Activated naive CD8-positive, alpha-beta T cell treated with anti-CD3 and anti-CD28 coated beads, Interleukin-2, amount 10 ng/mL, durations not matched to agents 7 days and 5 days (primary cell): ENCODE measurements around the gene MIB2. TPM values are rescaled to one million over a fixed set of nuclear protein-coding genes. Genes with fewer than 3 reads are reported as not detected.
A peak's percentile ranks its signal among the peaks of the same experiment; 100 is the strongest.
"Not testable (repeated sequence)": the region's sequence is repeated elsewhere in the genome, so short reads cannot be mapped to it uniquely, and the experiment has no call there.

Source experiments
- ATAC-seq: fragments of 150-1000 bp; cut with Tn5 transposase; one replicate; pipeline ENCODE4 v1.10.0; 2021; ENCODE audit warnings: low read depth, moderate library complexity
- POLR2A ChIA-PET: fragments of 350-600 bp; sonication (Branson Sonifier 250); formaldehyde crosslinking; loops from one replicate; lab custom pipeline; 2021; ENCODE audit warnings: antibody characterized with exemption; lab: Charles Lee
- DNase-seq: peaks from one replicate; pipeline ENCODE4 v3.0.0; 2021
- H3K27ac Mint-ChIP-seq: one replicate; pipeline ENCODE4 v1.8.0; 2022; ENCODE audit warnings: mild to moderate bottlenecking, mixed read lengths
- H3K27me3 Mint-ChIP-seq: one replicate; pipeline ENCODE4 v1.8.0; 2022; ENCODE audit warnings: mild to moderate bottlenecking, moderate library complexity, mixed read lengths
- H3K36me3 Mint-ChIP-seq: one replicate; pipeline ENCODE4 v1.8.0; 2021; ENCODE audit warnings: mild to moderate bottlenecking, mixed read lengths
- H3K4me1 Mint-ChIP-seq: one replicate; pipeline ENCODE4 v1.8.0; 2021; ENCODE audit warnings: mixed read lengths
- H3K4me3 Mint-ChIP-seq: one replicate; pipeline ENCODE4 v1.8.0; 2022; ENCODE audit warnings: mild to moderate bottlenecking, moderate library complexity, mixed read lengths
- H3K9me3 Mint-ChIP-seq: one replicate; pipeline ENCODE4 v1.8.0; 2021; ENCODE audit warnings: mixed read lengths
- total RNA-seq, 2 experiments: library from RNA; stranded (reverse); gene quantifications; one replicate each; pipeline ENCODE4 v1.2.3, GENCODE V29; 2021

MIB2 gene
- total RNA-seq, 2 experiments from 2014 or later: 72.6 to 75.2 TPM

DNA sequence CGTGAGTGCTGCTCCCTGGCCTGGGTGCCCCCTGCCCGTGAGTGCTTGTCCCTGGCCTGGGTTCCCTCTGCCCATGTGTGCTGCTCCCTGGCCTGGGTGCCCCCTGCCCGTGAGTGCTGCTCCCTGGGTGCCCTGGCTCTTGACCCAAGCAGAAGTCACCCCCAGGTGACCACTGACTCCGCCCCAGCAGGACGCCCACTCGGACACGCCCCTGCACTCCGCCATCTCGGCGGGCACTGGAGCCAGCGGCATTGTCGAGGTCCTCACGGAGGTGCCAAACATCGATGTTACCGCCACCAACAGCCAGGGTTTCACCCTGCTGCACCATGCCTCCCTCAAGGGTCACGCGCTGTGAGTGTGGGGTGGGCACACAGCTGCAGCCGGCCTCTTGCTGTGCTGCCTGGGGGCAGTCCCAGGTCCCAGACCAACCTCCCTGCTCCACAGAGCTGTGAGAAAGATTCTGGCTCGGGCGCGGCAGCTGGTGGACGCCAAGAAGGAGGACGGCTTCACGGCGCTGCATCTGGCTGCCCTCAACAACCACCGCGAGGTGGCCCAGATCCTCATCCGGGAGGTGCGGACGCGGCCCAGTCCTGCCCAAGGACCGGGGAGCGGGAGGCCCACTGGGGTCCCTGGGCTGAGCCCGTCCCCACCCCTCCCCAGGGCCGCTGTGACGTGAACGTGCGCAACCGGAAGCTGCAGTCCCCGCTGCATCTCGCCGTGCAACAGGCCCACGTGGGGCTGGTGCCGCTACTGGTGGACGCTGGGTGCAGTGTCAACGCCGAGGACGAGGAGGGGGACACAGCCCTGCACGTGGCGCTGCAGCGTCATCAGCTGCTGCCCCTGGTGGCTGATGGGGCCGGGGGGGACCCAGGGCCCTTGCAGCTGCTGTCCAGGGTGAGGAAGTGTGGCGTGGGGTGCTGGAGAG, 12.8 kb downstream of the MIB2 start:
- peaks cover 2% of the 10 kb centered on the region for H3K36me3 Mint-ChIP-seq
- DNase-seq (peak; percentile 40), ATAC-seq (no peak)
- H3K4me3 Mint-ChIP-seq: peak overlapping the region; percentile 37
- H3K27ac Mint-ChIP-seq: peak overlapping the region; percentile 21
- H3K4me1 Mint-ChIP-seq: peaks cover 2% of the 10 kb centered on the region
- peaks cover 7% of the 10 kb centered on the region for H3K27me3 Mint-ChIP-seq
- H3K9me3 Mint-ChIP-seq: no peaks in the 10 kb centered on the region
- POLR2A ChIA-PET: interaction anchor here (1.4 to 4.5 kb wide), 3 partner anchors 13 to 50 kb away, joined by 3 to 76 read pairs (median 17); partner anchors contain the start of gene MIB2

DNA sequence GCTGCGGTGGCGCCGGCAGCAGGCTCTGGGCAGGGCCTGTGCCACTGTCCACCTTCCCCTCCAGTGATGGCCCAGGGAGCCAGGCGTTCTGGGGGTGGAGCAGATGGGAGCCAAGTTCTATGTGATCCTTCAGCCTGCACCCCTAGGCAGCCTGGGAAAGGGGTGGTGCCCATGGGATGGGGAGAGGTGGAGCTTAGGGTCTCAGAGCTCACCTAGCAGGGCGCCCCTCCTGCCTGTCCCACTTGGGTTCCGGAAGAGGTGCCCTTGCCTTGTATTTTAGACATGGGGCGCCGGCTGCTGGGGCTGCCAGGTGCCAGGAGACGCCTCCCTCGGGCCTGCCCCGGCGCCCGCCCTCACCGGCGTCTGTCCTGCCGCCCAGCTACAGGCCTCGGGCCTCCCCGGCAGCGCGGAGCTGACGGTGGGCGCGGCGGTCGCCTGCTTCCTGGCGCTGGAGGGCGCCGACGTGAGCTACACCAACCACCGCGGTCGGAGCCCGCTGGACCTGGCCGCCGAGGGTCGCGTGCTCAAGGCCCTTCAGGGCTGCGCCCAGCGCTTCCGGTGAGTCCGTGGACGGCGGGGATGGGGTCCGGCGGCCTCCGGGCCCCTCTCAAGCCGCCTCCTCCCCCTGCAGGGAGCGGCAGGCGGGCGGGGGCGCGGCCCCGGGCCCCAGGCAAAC, 13.6 kb downstream of the MIB2 start:
- H3K9me3 Mint-ChIP-seq: no peaks in the 10 kb centered on the region
- H3K36me3 Mint-ChIP-seq: peaks cover 2% of the 10 kb centered on the region
- H3K4me3 Mint-ChIP-seq: peak overlapping the region; percentile 37
- H3K27me3 Mint-ChIP-seq: peaks cover 7% of the 10 kb centered on the region
- ATAC-seq (peak; percentile 25), DNase-seq (peak; percentile 71)
- peaks cover 2% of the 10 kb centered on the region for H3K4me1 Mint-ChIP-seq
- peak overlapping the region; percentile 21 for H3K27ac Mint-ChIP-seq
- POLR2A ChIA-PET: interaction anchor here (0.8 to 4.5 kb wide), 4 partner anchors 10 to 49 kb away, joined by 3 to 76 read pairs (median 10); partner anchors contain the start of gene MIB2

DNA sequence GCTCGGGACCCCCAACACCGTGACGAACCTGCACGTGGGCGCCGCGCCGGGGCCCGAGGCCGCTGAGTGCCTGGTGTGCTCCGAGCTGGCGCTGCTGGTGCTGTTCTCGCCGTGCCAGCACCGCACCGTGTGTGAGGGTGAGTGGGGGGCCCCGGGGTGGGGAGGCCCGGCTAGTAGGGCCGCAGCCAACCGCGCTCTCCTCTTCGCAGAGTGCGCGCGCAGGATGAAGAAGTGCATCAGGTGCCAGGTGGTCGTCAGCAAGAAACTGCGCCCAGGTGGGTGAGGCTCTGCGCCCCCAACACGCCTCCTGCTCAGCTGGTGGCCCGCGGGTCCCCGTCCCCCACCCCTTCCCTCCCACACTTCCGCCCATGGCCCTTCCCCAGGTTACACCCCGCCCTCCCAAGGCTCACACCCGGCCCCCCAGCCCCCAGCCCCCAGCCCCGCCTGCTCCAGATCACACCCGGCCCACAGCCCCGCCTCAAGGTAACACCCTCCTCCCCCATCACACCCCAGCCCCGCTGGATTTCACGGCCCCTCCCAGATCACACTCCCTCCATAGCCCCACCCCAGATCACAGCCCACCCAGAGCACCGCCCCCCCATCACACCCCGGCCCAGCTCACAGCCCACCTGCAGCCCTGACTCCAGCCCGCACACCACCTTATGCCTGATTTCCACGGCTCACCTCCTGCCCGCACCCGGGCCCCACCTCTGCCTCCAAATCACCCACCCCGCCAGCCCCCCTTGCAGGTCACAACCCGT, 14.3 kb downstream of the MIB2 start:
- Mint-ChIP-seq H3K9me3 (no peaks in the 10 kb centered on the region), H3K36me3 (peaks cover 2% of the 10 kb centered on the region)

DNA sequence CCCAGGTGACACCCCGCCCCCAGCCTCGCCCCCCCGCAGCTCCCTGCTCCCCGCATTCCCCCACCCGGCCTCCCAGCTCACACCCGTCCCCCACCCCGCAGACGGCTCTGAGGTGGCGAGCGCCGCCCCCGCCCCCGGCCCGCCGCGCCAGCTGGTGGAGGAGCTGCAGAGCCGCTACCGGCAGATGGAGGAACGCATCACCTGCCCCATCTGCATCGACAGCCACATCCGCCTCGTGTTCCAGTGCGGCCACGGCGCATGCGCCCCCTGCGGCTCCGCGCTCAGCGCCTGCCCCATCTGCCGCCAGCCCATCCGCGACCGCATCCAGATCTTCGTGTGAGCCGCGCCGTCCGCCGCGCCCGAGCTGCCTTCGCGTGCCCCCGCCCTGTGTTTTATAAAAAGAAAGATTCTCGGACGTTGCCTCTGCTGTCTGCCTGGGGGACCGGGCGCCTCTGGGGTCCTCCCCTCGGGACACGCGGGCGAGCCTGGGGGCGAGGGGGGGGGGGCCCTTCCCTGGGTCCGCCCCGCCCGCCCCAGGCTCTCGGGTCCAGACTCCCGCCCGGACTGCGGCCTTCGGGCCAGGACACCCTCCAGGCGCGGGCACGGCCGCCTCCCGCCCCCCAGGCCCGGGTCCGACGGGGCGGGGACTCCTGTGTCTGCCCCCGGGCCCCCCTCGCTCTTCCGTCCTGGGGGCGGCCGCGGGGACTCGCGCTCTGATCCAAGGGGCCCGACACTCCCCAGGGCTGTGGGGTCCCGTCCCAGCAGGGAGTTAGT, 15.1 kb downstream of the MIB2 start:
- Mint-ChIP-seq H3K9me3 (no peaks in the 10 kb centered on the region), H3K4me3 (peak overlapping the region; percentile 82), H3K27ac (peak overlapping the region; percentile 95), H3K4me1 (peaks cover 2% of the 10 kb centered on the region), H3K36me3 (peaks cover 2% of the 10 kb centered on the region), H3K27me3 (peaks cover 7% of the 10 kb centered on the region)
- DNase-seq (peak; percentile 97), ATAC-seq (peak; percentile 73)
- POLR2A ChIA-PET: interaction anchor here (0.6 to 4.5 kb wide), 10 partner anchors 9 to 279 kb away, joined by 3 to 76 read pairs (median 4); partner anchors contain the start of genes CCNL2 and MIB2

More for the DNA sequence above, 14.3 kb downstream of the MIB2 start:
- peak overlapping the region; percentile 92 for H3K27ac Mint-ChIP-seq
- H3K27me3 Mint-ChIP-seq: peaks cover 7% of the 10 kb centered on the region
- H3K4me3 Mint-ChIP-seq: peak overlapping the region; percentile 79
- peaks cover 2% of the 10 kb centered on the region for H3K4me1 Mint-ChIP-seq
- peak; percentile 71 for DNase-seq
- POLR2A ChIA-PET: interaction anchor here (0.6 to 4.5 kb wide), 9 partner anchors 10 to 279 kb away, joined by 3 to 76 read pairs (median 4); partner anchors contain the start of genes CCNL2 and MIB2
- ATAC-seq: peak; percentile 42

DNA sequence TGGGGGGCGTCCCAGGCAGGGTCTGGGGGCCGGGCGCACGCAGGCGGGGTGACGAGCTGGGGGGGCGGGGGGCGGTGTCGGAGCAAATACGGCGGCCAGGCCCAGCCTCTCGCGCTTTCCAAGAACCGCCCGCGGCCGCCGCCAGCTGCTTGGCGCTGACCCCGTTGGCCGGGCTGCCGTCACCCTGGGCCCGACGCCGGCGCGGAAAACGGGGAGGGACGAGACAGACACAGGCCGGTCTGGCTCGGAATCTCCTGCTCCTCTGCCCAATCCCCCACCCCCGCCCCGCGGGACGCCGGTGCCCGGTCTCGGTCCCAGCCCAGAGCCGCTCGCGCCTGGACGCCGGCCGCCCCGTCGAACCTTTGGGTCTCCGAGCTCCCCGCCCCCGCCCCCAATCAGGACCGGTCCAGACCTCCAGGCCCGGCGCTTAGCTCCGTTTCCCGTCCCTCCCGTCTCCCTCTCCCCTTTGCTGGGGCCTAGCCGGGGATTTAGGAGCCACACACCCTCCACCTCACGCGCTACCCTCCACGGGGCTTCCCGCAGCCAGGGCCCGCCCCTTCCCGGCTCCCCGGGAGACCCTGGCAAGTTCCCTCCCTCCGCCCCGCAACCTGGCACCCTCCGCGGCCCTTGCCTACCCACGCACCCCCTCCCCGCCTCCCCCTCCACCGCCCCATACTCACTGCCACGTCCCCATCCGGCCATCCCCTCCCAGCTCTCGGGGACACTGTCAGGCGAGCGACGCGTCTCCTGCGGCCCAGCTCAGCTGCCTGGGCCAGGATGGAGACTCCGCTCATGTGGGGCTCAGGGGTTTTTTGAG, 15.9 kb downstream of the MIB2 start:
- Mint-ChIP-seq H3K4me3 (peak overlapping the region; percentile 67), H3K27ac (peak overlapping the region; percentile 63), H3K36me3 (peaks cover 2% of the 10 kb centered on the region), H3K27me3 (peaks cover 7% of the 10 kb centered on the region), H3K4me1 (peaks cover 2% of the 10 kb centered on the region), H3K9me3 (no peaks in the 10 kb centered on the region)
- DNase-seq (peak; percentile 54), ATAC-seq (no peak)
- POLR2A ChIA-PET: interaction anchor here (0.6 to 4.5 kb wide), 8 partner anchors 9 to 278 kb away, joined by 3 to 76 read pairs (median 4); partner anchors contain the start of genes CCNL2 and MIB2

DNA sequence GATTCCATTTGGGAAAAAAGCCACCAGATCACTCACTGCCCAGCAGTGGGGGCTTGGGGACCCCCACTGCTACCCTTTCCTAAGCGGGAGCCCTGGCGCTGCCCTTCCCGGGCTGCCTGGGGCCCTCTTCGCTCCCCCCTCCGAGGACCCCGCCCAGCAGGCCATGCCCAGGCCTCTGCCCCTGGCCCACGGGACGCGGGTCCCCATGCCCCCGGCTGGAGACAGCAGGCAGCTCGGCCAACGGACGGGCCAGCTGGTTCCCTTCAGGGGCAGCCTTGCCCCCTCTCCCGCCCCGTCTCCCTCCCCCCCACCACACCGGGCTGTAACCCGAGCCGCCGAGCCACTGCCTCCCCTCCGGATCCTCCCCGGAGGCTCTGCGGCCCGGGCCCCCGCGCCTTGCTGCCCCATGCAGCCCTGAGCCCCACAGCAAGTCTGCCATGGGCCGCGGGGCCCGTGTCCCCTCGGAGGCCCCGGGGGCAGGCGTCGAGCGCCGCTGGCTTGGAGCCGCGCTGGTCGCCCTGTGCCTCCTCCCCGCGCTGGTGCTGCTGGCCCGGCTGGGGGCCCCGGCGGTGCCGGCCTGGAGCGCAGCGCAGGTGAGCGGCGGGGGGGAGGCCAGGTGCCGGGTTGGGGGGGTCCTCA, 16.6 kb downstream of the MIB2 start, which contains the start of gene MMP23B:
MMP23B (plus strand) TSS at position 392 of the 639 bp plus-strand sequence; CDS start at position 438, 46 bp downstream.
- ATAC-seq: no peak
- DNase-seq: peak; percentile 48
- Mint-ChIP-seq H3K9me3 (no peaks in the 10 kb centered on the region), H3K27me3 (peaks cover 7% of the 10 kb centered on the region), H3K36me3 (peaks cover 2% of the 10 kb centered on the region), H3K27ac (peak within 1 kb of the TSS; percentile 63), H3K4me1 (peaks cover 2% of the 10 kb centered on the region), H3K4me3 (peak within 1 kb of the TSS; percentile 67)
- POLR2A ChIA-PET: interaction anchor here (0.6 to 4.5 kb wide), 2 partner anchors 16 to 85 kb away, joined by 3 to 76 read pairs; partner anchors contain the start of gene MIB2

DNA sequence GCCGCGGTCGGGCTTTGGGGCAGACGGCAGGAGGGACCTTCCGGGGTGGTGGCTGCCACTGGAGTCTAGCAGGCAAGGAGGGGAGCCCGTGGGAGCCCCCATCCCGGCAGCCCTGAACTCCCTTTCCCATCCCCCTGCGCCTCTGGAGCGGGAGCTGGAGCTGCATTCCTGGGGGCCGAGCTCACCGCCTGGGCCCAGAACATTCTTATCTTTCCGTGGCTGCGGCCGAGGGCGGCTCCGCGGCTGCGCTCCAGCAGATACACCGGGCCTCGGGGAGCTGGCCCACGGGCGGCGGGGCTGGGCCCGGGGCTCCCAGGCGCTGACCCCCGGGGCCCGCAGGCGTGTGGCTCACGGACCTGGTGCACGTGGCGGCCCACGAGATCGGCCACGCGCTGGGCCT, 18.1 kb downstream of the MIB2 start:
- H3K9me3 Mint-ChIP-seq, H3K4me3 Mint-ChIP-seq, H3K4me1 Mint-ChIP-seq, POLR2A ChIA-PET, H3K27ac Mint-ChIP-seq, ATAC-seq, H3K36me3 Mint-ChIP-seq, DNase-seq, H3K27me3 Mint-ChIP-seq: not testable (repeated sequence)

DNA sequence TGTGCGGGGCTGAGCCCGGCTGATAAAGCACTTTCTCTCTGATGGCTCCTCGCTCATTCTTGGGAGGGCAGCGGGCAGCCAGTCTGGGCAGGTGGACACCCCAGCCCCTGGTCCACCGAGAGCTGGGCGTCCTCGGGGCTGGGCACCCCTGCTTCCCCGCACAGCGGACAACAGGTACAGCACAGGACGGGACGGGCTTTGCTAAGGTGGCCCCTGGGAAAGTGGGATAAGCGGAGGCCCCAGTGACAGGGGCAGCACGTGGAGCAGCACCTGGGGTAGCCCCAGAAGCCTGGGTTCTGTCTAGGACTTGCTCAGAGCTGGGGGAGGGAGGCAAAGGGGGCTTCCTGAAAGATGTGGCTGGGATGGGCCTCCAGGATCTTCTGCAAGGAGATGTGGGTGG, 19.3 kb downstream of the MIB2 start:
- H3K4me3 Mint-ChIP-seq, H3K4me1 Mint-ChIP-seq, H3K36me3 Mint-ChIP-seq, H3K27me3 Mint-ChIP-seq, POLR2A ChIA-PET, H3K27ac Mint-ChIP-seq, H3K9me3 Mint-ChIP-seq, DNase-seq, ATAC-seq: not testable (repeated sequence)

DNA sequence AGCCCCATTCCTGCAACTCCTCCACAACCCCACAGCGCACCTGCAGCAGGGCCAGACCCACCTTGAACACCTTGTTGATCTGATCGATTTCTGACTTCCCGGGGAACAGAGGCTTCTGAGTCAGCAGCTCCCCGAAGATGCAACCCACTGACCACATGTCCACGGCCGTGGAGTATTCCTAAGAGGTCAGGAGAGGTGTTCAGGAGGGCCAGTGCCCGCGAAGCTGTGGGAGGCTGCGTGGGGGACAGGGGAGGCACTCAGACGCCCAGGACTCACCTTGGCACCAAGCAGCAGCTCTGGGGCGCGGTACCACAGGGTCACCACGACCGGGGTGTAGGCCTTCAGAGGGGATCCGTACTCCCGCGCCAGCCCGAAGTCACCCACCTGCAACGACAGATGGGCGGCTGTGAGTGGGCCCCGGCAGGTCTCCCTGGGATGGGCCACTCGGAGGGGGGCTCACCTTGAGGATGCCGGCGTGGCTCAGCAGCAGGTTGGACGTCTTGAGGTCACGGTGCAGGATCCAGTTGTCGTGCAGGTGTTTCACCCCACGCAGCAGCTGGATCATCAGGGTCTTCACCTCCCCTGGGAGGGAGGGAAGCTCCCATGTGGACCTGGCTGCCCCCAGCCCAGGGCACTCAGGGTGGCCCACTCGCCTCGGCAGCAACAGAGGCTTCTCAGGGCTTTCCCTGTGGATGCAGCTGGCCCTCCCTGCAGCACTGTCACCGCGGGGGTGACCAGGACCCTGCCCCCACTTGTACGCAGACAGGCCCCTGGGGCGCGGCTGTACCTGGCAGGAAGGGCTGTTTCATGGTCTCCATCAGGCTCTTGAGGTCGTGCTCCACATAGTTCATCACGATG, 21.6 kb downstream of the MIB2 start:
- H3K27ac Mint-ChIP-seq, DNase-seq, H3K27me3 Mint-ChIP-seq, H3K4me3 Mint-ChIP-seq, POLR2A ChIA-PET, ATAC-seq, H3K9me3 Mint-ChIP-seq, H3K36me3 Mint-ChIP-seq, H3K4me1 Mint-ChIP-seq: not testable (repeated sequence)

DNA sequence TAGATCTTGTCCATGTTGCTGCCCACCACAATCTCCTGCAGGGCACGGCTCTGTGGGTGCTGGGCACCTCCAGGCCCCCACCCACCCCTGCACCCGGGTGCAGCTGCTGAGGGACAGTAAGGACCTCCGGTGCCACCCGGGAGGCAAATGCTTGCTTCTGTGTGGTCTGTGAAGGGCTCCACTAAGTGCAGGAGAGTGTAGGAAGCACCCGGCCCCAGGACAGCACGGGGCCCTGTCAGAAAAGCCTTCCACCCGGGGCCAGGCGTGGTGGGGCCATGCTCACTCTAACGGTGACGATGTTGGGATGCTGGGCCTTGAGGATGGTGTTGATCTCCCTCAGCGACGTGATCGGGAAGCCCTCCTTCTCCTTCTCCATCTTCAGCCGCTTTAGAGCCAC, 22.2 kb downstream of the MIB2 start:
- ATAC-seq, H3K4me3 Mint-ChIP-seq, H3K9me3 Mint-ChIP-seq, H3K27ac Mint-ChIP-seq, H3K36me3 Mint-ChIP-seq, H3K4me1 Mint-ChIP-seq, H3K27me3 Mint-ChIP-seq, POLR2A ChIA-PET: not testable (repeated sequence)
- peak; percentile 17 for DNase-seq
